HG02678 (cell line): Measurements from ENCODE around the gene COX6B2.
A peak's percentile ranks its signal among the peaks of the same experiment; 100 is the strongest.

Experiments
- ATAC-seq: cut with Tn5 transposase; IDR thresholded peaks from one replicate; pipeline ENCODE4 v1.9.1; 2021; ENCODE audit warnings: mild to moderate bottlenecking, moderate library complexity; ENCODE audit not compliant: unreplicated experiment

The COX6B2 gene

GRCh38 chr19:55315956-55316525, 38.5 kb downstream of the COX6B2 start:
- no peak for ATAC-seq

- ATAC-seq, result no peak
Observed at GRCh38 chr19:55314396-55314795, 40.1 kb downstream of the COX6B2 start.

DNA sequence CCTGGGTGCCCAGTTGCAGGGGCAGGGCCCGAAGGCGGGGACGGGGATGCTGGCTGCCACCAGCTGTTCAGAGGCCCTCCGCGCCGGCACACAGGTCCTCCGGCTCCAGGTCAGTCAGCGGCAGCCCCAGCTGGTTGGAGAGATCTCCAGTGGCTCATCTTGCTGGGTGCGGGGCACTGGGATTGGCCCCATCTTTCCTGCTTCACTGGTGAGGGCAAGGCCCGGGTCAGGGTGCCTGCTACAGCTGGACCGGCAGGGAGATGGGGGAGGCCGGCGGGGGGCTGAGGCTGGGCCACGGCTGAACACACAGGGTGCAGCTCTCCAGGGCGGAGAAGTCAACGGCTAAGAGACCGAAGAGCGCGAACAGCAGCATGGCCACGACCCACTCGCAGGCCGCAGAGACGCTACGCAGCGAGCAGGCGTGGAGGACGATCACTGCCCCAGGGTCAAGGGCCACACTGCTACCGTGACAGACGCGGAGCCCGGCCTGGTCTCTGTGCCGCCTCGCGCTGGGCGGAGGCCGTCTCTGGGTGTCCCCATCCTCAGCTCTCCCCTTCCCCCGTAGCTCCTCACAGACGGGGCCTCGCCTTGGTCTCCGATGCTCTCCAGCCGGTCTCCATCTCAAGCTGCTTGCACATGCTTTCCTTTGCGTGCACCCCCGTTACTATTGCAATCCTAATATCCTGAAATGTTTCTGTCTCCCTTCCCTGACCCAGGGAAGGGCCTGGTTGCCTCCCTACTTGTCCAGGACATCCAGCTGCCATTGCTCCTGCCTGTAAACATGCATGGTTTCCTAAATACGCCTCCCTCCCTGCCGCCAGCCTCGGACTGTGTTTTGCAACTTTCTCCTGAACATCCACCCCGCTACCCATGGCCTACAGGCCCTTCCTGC, 41.7 kb downstream of the COX6B2 start:
- no peak for ATAC-seq

DNA sequence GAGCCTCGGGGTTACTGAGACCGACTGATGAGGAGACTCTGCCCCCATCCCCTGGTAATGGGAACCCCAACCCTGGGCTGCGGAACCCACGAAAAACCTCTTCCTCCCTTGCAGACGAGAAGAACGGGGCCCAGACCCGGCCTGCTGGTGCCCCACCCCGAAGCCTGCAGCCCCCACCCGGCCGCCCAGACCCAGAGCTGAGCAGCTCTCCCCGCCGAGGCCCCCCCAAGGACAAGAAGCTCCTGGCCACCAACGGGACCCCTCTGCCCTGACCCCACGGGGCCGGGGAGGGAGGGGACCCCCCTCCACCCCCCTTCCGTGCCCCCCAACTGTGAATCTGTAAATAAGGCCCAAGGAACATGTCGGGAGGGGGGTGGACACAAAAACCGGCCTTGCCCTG, 42.7 kb downstream of the COX6B2 start:
- no peak for ATAC-seq

DNA sequence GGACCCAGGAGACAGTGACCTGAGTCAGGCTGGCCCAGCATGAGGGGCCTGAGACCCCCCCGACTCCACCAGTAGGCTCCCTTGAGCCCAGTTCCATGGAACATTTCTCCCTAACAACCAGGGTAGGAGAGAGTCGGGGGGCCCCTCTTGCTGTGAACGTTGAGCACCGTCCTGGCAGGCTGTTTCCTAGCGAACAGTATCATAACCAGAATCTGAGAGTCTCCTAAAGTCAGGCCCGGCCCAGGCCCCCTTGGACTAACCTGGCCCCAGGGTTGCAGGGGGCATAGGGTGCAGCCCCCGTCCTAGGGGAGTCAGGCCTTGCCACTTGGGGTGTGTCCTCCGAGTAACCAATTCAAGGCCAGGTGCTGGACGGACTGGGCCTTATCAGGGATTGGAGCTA, 43.1 kb downstream of the COX6B2 start:
- no peak for ATAC-seq

DNA sequence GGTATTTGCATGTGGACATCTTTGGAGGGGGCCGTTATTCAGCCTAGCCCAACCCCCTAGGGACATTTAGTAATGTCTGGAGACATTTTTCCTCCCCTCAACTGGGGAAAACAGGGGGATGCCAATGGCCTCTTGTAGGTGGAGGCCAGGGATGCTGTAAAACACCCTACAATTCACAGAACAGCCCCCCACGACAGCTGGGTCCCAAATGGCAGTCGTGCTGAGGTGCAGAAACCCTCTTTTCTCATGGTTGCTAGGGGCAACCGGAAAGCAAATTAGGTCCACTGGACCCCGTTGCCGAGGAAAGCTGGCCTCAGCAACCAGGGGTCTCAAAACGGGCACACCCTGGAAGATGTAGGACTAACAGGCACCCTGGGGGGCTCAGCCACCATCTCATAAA, 44.0 kb downstream of the COX6B2 start:
- no peak for ATAC-seq

GRCh38 chr19:55309448-55309847, 45.1 kb downstream of the COX6B2 start:
- ATAC-seq, result no peak

GRCh38 chr19:55308281-55308680, 46.2 kb downstream of the COX6B2 start:
- no peak for ATAC-seq

- no peak for ATAC-seq
Observed at GRCh38 chr19:55306712-55307111, 47.8 kb downstream of the COX6B2 start.

DNA sequence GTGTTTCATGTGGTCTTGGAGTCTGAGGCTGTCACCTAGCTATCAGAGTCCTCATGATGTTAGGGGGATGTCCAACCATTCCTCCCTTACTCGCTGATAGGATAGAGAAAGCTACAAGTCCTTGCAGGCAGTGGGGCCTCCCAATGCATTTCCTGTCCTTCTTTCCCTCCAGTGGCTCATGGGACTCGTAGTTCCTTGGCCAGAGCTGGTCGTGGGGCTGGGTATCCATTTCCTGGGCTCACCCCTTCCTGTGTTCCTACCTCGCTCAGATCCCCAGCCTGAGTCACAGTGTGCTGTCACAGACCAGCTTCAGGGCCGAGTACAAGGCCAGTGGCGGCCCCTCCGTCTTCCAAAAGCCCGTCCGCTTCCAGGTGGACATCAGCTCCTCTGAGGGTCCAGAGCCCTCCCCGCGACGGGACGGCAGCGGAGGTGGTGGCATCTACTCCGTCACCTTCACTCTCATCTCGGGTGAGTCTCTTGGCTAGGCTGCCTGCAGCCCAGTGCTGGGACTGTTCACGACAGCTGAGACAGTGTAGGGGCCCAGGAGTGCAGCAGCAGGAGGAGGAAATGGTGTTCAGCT, 48.4 kb downstream of the COX6B2 start:
- ATAC-seq, result no peak

- ATAC-seq, result no peak
Observed at GRCh38 chr19:55305491-55305890, 49.0 kb downstream of the COX6B2 start.

- no peak for ATAC-seq
Observed at GRCh38 chr19:55304980-55305379, 49.5 kb downstream of the COX6B2 start.

DNA sequence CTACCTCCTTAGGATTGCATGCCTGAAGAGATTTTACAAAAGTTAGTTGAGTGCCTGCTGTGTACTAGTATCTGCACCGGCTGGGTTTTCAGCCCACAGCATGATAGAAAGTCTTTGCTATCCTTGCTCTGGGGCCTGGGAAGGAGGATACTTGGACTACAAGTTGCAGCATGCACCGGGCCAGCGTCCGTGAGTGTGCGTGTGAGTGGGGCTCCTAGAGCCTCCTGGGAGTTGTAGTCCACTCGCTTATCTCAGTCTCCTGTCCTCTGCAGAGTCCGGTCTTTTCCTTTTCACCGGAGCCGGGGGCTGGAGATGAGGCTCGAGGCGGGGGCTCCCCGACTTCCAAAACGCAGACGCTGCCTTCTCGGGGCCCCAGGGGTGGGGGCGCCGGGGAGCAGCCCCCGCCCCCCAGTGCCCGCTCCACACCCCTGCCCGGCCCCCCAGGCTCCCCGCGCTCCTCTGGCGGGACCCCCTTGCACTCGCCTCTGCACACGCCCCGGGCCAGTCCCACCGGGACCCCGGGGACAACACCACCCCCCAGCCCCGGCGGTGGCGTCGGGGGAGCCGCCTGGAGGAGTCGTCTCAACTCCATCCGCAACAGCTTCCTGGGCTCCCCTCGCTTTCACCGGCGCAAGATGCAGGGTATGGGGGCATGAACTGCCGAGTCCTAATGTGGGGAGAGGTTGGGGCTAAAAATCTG, 50.1 kb downstream of the COX6B2 start:
- no peak for ATAC-seq

GRCh38 chr19:55303477-55303876, 51.0 kb downstream of the COX6B2 start:
- ATAC-seq, result no peak

DNA sequence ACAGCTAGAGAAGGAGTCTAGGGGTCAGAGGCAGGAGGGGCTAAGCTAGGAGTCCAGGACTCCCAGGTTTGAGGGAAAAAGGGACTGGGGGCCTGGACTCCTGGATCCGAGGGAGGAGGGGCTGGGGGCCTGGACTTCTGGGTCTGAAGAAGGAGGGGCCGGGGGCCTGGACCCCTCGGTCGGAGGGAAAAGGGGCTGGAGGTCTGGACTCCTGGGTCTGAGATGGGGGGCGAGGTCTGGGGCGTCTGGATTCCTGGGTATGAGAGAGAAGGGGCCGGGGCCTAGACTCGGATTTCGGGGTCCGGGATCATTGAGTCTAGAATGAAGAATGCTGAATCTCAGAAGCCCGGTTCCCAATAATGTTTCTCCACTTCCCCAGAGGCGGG, 52.2 kb downstream of the COX6B2 start:
- no peak for ATAC-seq

GRCh38 chr19:55301459-55302317, 52.8 kb downstream of the COX6B2 start:
- peak; percentile 82 for ATAC-seq

DNA sequence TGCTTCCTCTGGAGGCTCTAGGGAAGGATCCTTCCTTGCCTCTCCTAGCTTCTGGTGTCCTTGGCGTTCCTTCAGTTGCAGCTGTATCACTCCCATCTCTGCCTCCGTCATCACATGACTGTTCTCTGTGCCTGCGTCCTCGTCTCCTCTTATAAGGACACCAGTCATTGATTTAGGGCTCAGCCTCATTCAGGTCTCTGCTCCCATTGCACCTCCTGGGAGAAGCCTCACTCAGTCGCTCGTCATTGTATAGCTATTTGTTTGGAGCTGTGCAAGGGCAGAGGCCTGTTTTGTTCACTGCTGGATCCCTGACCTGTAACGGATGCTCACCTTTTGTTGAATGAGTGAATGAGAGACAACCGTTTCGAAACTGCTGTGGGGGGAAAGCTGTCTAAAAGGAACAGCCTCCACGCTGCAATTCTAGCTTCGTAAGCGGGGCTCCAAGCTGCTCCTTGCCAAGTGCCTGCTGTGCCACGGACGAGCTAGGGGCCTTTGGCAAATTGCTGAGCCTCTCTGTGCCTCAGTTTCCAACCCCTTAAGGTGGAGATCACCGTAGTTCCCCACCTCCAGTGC, 53.5 kb downstream of the COX6B2 start:
- no peak for ATAC-seq

DNA sequence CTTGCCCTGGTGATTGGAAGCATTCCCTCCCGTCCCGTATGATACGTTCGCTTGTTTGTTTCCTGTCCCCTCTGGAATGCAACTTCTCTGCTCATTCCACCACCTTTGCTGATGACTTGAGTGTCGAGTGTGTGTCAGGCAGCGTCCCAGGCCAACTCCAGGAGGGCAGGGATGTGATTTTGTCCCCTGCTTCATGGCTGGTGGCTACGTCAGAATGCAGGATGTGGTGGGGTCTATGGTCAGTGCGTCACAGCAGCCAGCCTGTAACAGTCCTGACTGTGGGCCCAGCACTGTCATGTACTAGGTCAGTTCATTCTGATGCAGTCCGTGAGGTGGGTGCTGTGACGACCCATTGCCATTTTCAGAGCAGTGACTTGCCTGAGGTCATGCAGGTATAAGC, 54.5 kb downstream of the COX6B2 start:
- ATAC-seq, result no peak
